Mesothelial cell of epicardium (in vitro differentiated cells): ENCODE results near the gene MDM2. TPM values are rescaled to one million over a fixed set of nuclear protein-coding genes. Genes with fewer than 3 reads are reported as not detected.

Experiments
- DNase-seq, 2 experiments: peaks; one replicate each; pipeline ENCODE4 v3.0.0; 2021; ENCODE audit warnings: low spot score in 2 of 2; ENCODE audit not compliant: unreplicated experiment in 2 of 2
- H3K27ac Mint-ChIP-seq: 2 replicates; pipeline ENCODE4 v1.8.0; 2021; ENCODE audit warnings: mixed read lengths
- H3K27me3 Mint-ChIP-seq: 2 replicates; pipeline ENCODE4 v1.8.0; 2021; ENCODE audit warnings: low read depth, mixed read lengths
- H3K36me3 Mint-ChIP-seq: 2 replicates; pipeline ENCODE4 v1.8.0; 2021; ENCODE audit warnings: mixed read lengths
- H3K4me1 Mint-ChIP-seq: 2 replicates; pipeline ENCODE4 v1.8.0; 2021; ENCODE audit warnings: mixed read lengths
- H3K4me3 Mint-ChIP-seq: 2 replicates; pipeline ENCODE4 v1.8.0; 2021; ENCODE audit warnings: mild to moderate bottlenecking, moderate library complexity, mixed read lengths
- H3K9me3 Mint-ChIP-seq: 2 replicates; pipeline ENCODE4 v1.8.0; 2021; ENCODE audit warnings: mixed read lengths
- CTCF ChIP-seq: fragments of 200-600 bp; sonication (generic); IDR thresholded peaks from one replicate; pipeline ENCODE4 v1.5.0; 2021; ENCODE audit warnings: antibody characterized with exemption; ENCODE audit not compliant: unreplicated experiment
- total RNA-seq: library from RNA; stranded (reverse); gene quantifications from 3 replicates; pipeline ENCODE4 v1.2.1, GENCODE V29; 2021

MDM2 gene
- total RNA-seq, 1 donor from 2014 or later, result 182 TPM

DNA sequence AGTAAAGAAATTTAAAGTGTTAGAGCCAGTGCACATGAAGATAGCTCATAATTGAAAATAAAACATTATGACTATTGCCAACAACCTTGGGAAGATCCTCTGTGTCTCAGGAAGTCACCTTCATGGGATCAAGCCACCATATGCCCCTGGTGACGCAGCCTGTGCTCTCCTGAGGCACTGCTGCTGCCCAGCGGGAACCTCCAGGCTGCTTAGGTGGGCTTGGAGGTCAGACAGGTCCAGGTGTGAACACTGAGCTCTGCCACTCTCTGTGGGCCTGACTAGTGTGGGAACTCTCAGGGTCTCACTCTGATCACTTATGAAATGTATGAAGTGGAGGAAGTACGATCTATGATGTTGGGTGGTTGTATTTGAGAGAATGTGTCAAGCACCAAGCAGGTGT is 45.3 kb upstream of the MDM2 start:
- no peaks in the 10 kb centered on the region for H3K4me1 Mint-ChIP-seq
- H3K27ac Mint-ChIP-seq, result no peak overlapping the region
- no peaks in the 10 kb centered on the region for H3K9me3 Mint-ChIP-seq
- no peaks in the 10 kb centered on the region for H3K27me3 Mint-ChIP-seq
- no peak overlapping the region for H3K4me3 Mint-ChIP-seq
- no peak for DNase-seq
- TF ChIP-seq CTCF, result no peak
- peaks cover 38% of the 10 kb centered on the region for H3K36me3 Mint-ChIP-seq

DNA sequence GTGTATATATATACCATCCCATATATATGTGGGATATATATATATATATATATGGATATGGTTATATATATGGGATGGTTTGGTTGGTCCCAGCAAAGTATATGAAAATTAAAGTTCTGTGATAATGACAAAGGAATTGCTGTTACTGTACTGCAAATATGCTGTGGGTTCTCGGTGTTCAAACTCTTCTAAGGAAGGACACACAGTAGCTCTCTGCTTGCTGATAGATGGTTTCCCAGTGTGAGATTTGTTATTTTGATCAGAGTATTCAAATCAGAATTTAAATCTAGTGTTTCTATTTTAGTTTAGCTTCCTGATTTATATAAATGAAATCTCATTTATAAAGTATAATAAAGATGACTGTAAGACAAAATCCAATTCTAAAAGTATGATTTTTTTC is 42.3 kb upstream of the MDM2 start:
- no peak overlapping the region for H3K27ac Mint-ChIP-seq
- no peak for DNase-seq
- no peaks in the 10 kb centered on the region for H3K27me3 Mint-ChIP-seq
- no peak overlapping the region for H3K4me3 Mint-ChIP-seq
- H3K4me1 Mint-ChIP-seq, result no peaks in the 10 kb centered on the region
- peaks cover 27% of the 10 kb centered on the region for H3K36me3 Mint-ChIP-seq
- H3K9me3 Mint-ChIP-seq, result no peaks in the 10 kb centered on the region
- no peak for TF ChIP-seq CTCF

DNA sequence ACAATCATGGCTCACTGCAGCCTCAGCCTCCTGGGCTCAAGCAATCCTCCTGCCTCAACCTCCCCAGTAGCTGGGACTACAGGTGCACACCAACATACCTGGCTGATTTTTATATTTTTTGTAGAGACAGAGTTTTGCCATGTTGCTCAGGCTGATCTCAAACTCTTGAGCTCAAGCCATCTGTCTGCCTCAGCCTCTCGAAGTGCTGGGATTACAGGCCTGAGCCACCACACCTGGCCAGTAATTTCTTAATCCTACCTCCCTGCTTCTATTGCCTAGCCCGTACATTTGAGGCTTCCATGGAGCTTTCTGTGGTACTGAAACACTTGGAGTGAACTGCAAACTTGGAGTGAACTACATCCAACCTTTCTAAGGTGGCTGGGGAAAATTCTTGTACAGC is 41.3 kb upstream of the MDM2 start:
- Mint-ChIP-seq H3K4me1 (no peaks in the 10 kb centered on the region), H3K9me3 (no peaks in the 10 kb centered on the region), H3K27me3 (no peaks in the 10 kb centered on the region), H3K4me3 (no peak overlapping the region), H3K36me3 (peaks cover 21% of the 10 kb centered on the region), H3K27ac (no peak overlapping the region)
- no peak for TF ChIP-seq CTCF
- DNase-seq, result no peak

GRCh38 chr12:68767191-68767590 is 40.8 kb upstream of the MDM2 start:
- no peaks in the 10 kb centered on the region for H3K27me3 Mint-ChIP-seq
- no peak for TF ChIP-seq CTCF
- H3K4me3 Mint-ChIP-seq, result no peak overlapping the region
- H3K36me3 Mint-ChIP-seq, result peaks cover 18% of the 10 kb centered on the region
- no peaks in the 10 kb centered on the region for H3K4me1 Mint-ChIP-seq
- no peaks in the 10 kb centered on the region for H3K9me3 Mint-ChIP-seq
- H3K27ac Mint-ChIP-seq, result no peak overlapping the region
- DNase-seq, result no peak

DNA sequence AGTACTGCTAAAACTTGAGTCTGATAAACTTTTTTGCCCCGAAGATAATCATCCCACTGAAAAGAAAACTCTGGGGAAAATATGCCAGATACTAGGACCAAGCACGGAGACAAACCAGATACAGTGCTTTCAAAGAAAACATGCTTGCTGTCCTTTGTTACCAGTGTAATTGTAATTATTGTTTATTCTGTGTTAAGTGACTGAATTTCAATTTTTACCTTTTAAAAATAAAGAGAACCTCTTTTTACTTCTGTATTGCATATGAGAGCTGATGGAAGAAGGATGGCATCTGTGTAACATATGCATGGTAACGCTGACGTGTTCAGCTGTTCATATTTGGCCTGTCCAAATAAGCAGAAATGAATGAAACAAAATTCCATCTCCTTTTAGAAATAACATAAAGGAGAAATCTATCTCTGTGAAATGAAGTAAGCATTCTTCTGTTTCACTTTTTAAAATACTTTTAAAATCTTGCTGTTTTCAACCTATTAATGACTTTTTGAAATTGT is 39.5 kb upstream of the MDM2 start:
- Mint-ChIP-seq H3K27ac (no peak overlapping the region), H3K36me3 (peaks cover 10% of the 10 kb centered on the region), H3K27me3 (no peaks in the 10 kb centered on the region), H3K9me3 (no peaks in the 10 kb centered on the region), H3K4me1 (no peaks in the 10 kb centered on the region), H3K4me3 (no peak overlapping the region)
- DNase-seq, result no peak
- no peak for TF ChIP-seq CTCF

DNA sequence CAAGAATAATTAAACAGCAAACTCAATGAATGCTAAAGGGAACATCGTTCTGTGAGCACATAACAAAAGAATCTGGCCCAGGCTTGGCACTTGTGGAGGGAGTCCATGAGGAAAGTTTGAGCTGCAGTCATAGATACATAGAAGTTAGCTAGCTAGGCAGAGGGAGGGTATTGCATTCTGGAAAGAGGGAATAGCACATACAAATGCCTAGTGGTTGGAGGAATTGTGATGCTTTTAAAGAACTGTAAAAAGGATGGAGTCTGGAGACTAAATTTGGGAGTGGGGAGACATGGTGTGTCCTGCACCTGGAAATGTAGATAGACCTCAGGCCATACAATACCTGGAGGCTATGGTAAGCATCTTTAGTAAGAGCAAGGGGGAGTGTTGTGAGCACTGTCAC is 38.0 kb upstream of the MDM2 start:
- no peak for DNase-seq
- H3K36me3 Mint-ChIP-seq, result no peaks in the 10 kb centered on the region
- no peaks in the 10 kb centered on the region for H3K4me1 Mint-ChIP-seq
- no peaks in the 10 kb centered on the region for H3K9me3 Mint-ChIP-seq
- no peak overlapping the region for H3K4me3 Mint-ChIP-seq
- TF ChIP-seq CTCF, result no peak
- H3K27me3 Mint-ChIP-seq, result no peaks in the 10 kb centered on the region
- no peak overlapping the region for H3K27ac Mint-ChIP-seq
